GM10266 (cell line): Measurements from ENCODE around the gene HOTAIR.

Experiments used
- DNase-seq: peaks from one replicate; pipeline ENCODE4 v3.0.0; 2012; ENCODE audit errors: extremely low spot score
- CTCF ChIP-seq: IDR thresholded peaks from 2 replicates; pipeline ENCODE4 v1.5.1; 2012; ENCODE audit warnings: mild to moderate bottlenecking, low read depth; ENCODE audit not compliant: control insufficient read depth, insufficient read depth; ENCODE audit errors: missing control alignments

HOTAIR gene

DNA sequence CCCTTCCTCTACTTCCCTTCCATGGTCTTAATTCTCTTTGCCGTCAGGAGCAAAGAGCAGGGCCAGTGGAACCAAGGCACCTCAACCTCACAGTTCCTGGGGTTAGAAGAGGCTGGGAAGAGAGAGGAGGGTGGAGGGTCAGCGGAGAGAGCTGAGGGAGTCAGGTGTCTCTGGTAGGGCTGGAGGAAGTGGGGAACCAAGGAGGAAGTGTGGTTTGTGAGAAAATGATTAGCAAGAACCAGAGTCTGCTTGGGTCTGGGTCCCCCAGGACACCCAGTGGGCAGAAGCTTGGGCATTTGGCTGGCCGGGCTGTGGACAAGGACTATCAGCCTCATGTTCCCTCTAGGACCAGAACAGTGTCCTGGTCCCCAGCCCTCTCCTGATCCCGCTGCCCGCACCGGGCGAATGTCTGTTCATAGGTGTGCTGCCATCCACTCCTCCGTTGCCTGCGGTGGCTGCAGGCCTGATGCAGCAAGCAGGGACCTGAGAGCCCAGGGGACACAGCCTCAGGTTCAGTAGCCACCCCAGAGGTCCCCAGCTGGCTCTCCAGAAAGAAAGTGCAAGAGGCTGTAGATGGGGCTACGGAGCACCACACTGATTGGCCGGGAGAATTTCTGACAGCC is 17.7 kb downstream of the HOTAIR start:
- DNase-seq, result no peak
- no peak for TF ChIP-seq CTCF

- no peak for DNase-seq
- TF ChIP-seq CTCF, result no peak
These were observed 18.4 kb downstream of the HOTAIR start for GRCh38 chr12:53956251-53956887.

GRCh38 chr12:53955776-53956250 is 18.9 kb downstream of the HOTAIR start:
- no peak for TF ChIP-seq CTCF
- DNase-seq, result no peak

DNA sequence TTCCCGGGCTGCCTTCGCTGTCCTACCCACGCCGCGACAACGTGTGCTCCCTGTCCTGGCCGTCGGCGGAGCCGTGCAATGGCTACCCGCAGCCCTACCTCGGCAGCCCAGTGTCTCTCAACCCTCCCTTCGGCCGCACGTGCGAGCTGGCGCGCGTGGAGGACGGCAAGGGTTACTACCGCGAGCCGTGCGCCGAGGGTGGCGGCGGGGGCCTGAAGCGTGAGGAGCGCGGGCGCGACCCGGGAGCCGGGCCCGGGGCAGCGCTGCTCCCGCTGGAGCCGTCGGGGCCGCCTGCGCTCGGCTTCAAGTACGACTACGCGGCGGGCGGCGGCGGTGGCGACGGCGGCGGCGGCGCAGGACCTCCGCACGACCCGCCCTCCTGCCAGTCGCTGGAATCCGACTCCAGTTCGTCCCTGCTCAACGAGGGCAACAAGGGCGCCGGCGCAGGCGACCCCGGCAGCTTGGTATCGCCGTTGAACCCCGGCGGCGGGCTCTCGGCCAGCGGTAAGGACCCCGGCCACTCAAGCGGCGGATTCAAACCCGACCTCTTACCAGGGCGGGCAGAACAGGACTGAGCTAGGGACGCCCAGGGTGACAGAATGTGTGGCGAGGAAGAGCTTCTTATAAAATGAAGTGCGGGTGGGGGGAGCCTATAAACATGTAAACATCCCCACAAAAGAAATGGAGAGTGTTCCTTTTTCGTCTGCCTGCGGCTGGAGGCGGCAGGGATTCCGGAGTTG is 19.5 kb downstream of the HOTAIR start:
- no peak for TF ChIP-seq CTCF
- DNase-seq, result no peak

GRCh38 chr12:53954694-53955035 is 20.1 kb downstream of the HOTAIR start, which contains the start of gene HOXC12:
HOXC12 (plus strand) TSS chr12:53954903; CDS start chr12:53954930, 27 bp downstream.
- no peak for TF ChIP-seq CTCF
- no peak for DNase-seq

DNA sequence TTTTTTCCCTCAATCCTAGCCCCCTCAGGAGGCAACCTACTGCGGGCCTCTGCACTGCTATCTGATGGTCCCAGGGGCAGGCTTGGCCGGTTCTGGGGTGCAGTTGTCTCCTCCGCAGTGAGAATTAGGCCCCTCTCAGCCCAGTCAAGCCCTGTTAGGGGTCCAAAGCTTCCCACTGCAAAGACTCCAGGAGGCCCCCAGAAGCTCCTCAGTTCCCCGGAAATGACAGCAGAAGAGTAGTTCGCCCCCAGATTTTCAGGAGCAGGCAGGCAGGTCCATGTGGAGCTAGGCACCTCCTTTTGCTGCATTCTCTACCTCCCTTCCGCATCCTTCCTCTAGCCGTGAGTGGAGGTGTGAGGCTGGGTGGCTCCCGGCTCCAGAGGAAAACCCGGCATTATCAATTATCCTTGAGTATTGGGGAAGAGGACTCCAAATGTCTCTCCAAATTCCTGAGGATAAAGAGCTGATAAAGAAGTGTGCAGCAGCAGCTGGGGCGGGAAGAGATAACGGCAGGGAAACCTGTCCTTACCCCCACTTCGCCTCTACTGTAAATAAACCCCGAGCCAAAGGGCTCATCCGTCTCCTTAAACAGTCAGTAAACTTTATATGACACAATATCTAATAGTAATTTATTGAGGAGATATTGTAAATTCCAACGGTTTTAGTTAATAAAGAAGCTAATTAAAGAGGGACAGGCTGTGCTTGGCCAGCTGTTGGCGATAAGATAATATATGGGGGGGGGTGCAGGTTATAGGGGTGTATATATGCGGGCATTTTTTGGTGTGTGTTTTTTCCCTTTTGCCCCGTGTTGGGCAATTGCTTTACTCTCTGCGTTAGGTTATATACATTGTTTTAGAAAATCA is 20.7 kb downstream of the HOTAIR start:
- no peak for DNase-seq

More for the DNA sequence above, 20.7 kb downstream of the HOTAIR start:
- no peak for TF ChIP-seq CTCF
